Measurements from ENCODE around the gene CLSTN2. TPM values are rescaled to one million over a fixed set of nuclear protein-coding genes. Genes with fewer than 3 reads are reported as not detected.

The CLSTN2 gene
- total RNA-seq, 1 donor from 2014 or later: 80.9 TPM

DNA sequence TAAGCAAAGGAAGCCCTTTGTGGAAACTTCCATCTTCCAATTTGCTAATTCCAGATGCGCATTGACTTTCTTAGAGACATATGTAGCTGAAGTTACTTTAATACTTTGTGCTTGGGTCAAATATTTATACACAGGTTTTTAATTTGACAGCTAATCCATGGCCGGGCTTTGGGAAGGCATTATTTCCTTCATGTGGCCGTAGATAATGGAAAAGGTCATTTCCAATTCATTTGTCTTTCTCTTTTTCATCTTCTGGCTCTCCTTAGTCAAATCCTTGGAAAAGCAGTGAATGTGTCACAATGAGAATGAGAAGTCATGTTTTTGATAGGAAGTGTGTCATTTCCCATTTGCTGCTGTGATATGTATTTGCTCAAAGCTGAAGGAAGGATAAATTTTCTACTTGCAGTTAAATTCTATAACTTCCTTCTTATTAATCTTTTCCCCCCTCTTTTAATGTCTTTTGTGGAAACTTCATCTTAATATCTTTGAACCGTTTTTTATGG, 323.3 kb downstream of the CLSTN2 start:
- Mint-ChIP-seq H3K27me3 (ENCODE audit: low read depth, unreplicated experiment) (no peaks in the 10 kb centered on the region), H3K4me1 (ENCODE audit: low read depth, unreplicated experiment) (peaks cover 5% of the 10 kb centered on the region), H3K4me3 (ENCODE audit: unreplicated experiment) (no peak overlapping the region), H3K36me3 (ENCODE audit: low read depth, unreplicated experiment) (no peaks in the 10 kb centered on the region), H3K9me3 (ENCODE audit: unreplicated experiment) (no peaks in the 10 kb centered on the region), H3K27ac (ENCODE audit: unreplicated experiment) (no peak overlapping the region)
- H3K9me3 ChIP-seq (ENCODE audit: insufficient read depth, low read depth, low read length): no peaks in the 10 kb centered on the region
- H3K27ac ChIP-seq (ENCODE audit: low read depth, low read length): no peak overlapping the region
- no peak overlapping the region for H3K9ac ChIP-seq (ENCODE audit: low read length)
- TF ChIP-seq, protein P1, sequence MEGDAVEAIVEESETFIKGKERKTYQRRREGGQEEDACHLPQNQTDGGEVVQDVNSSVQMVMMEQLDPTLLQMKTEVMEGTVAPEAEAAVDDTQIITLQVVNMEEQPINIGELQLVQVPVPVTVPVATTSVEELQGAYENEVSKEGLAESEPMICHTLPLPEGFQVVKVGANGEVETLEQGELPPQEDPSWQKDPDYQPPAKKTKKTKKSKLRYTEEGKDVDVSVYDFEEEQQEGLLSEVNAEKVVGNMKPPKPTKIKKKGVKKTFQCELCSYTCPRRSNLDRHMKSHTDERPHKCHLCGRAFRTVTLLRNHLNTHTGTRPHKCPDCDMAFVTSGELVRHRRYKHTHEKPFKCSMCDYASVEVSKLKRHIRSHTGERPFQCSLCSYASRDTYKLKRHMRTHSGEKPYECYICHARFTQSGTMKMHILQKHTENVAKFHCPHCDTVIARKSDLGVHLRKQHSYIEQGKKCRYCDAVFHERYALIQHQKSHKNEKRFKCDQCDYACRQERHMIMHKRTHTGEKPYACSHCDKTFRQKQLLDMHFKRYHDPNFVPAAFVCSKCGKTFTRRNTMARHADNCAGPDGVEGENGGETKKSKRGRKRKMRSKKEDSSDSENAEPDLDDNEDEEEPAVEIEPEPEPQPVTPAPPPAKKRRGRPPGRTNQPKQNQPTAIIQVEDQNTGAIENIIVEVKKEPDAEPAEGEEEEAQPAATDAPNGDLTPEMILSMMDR (IDR thresholded peaks at IDR 0.05; ENCODE audit: insufficient read depth, low read depth, low read length): no peak
- no peak for TF ChIP-seq EZH2 (IDR thresholded peaks at IDR 0.05; ENCODE audit: insufficient read depth, low read length)
- H2AFZ ChIP-seq (ENCODE audit: low read depth, low read length): no peak overlapping the region
- no peaks in the 10 kb centered on the region for H3K27me3 ChIP-seq (ENCODE audit: insufficient read depth, low read length)
- H3K79me2 ChIP-seq (ENCODE audit: insufficient read depth, low read length): no peaks in the 10 kb centered on the region
- H3K36me3 ChIP-seq (ENCODE audit: insufficient read depth, low read length): no peaks in the 10 kb centered on the region
- no peaks in the 10 kb centered on the region for H3K4me1 ChIP-seq (ENCODE audit: insufficient read depth, low read length)
- DNase-seq (ENCODE audit: low read depth): no peak
- FAIRE-seq: no peak
- H3K4me3 ChIP-seq (ENCODE audit: insufficient read depth, low read depth, low read length): no peak overlapping the region
- peak overlapping the region; percentile 27 for H3K4me2 ChIP-seq (ENCODE audit: low read length)
- no peaks in the 10 kb centered on the region for H4K20me1 ChIP-seq (ENCODE audit: insufficient read depth, low read length)

DNA sequence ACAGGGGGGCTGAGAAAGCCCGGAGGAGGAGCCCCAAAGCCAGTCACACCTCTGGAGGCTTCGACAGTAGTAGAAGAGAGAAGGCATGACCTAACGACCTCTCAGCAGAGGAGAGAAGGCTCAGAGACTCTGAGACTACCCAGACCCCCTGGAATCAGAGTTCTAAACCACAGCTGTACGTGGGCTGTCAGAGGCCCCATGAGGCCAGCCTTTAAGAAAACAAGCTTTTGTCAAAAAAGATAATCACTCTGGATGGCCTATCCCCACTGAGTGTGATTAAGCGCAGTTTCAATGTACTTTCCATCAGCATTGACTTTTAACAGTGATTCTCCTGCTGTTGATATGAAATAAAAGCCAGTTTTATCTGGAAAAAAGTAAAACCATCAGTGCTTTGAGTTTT, 330.3 kb downstream of the CLSTN2 start:
- H4K20me1 ChIP-seq (ENCODE audit: insufficient read depth, low read length): no peaks in the 10 kb centered on the region

DNA sequence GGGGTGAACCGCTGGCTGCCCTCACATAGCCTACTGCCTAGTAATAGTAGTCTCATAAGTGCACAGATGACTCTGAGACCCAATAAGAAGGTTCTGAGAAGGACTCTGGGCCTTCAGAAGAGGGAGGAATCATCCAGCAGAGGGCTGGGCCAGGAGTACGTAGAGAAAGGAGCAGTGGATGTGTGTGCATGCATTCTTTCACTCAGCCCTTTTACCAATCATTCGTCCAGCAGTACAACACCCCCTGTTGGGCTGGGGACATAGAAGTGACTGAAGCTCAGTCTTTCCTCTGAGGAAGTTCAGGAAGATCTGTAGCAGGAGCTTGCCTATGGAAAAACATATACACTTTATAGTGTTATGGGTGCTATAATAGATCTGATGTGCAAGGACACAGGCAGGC, 333.1 kb downstream of the CLSTN2 start:
- Mint-ChIP-seq H3K9me3 (ENCODE audit: unreplicated experiment) (peaks cover 2% of the 10 kb centered on the region), H3K4me1 (ENCODE audit: low read depth, unreplicated experiment) (peaks cover 14% of the 10 kb centered on the region), H3K27me3 (ENCODE audit: low read depth, unreplicated experiment) (peaks cover 3% of the 10 kb centered on the region), H3K36me3 (ENCODE audit: low read depth, unreplicated experiment) (peaks cover 5% of the 10 kb centered on the region), H3K4me3 (ENCODE audit: unreplicated experiment) (no peak overlapping the region), H3K27ac (ENCODE audit: unreplicated experiment) (no peak overlapping the region)
- H3K27ac ChIP-seq (ENCODE audit: low read depth, low read length): no peak overlapping the region
- no peaks in the 10 kb centered on the region for H3K79me2 ChIP-seq (ENCODE audit: insufficient read depth, low read length)
- no peak overlapping the region for H3K4me3 ChIP-seq (ENCODE audit: insufficient read depth, low read depth, low read length)
- H4K20me1 ChIP-seq (ENCODE audit: insufficient read depth, low read length): no peaks in the 10 kb centered on the region
- H3K4me2 ChIP-seq (ENCODE audit: low read length): no peak overlapping the region
- H3K36me3 ChIP-seq (ENCODE audit: insufficient read depth, low read length): no peaks in the 10 kb centered on the region
- H3K9ac ChIP-seq (ENCODE audit: low read length): no peak overlapping the region
- no peaks in the 10 kb centered on the region for H3K9me3 ChIP-seq (ENCODE audit: insufficient read depth, low read depth, low read length)
- H2AFZ ChIP-seq (ENCODE audit: low read depth, low read length): no peak overlapping the region
- no peak for DNase-seq (ENCODE audit: low read depth)
- no peaks in the 10 kb centered on the region for H3K27me3 ChIP-seq (ENCODE audit: insufficient read depth, low read length)
- no peaks in the 10 kb centered on the region for H3K4me1 ChIP-seq (ENCODE audit: insufficient read depth, low read length)
- TF ChIP-seq, protein P1 (IDR thresholded peaks at IDR 0.05; ENCODE audit: insufficient read depth, low read depth, low read length): no peak
- no peak for TF ChIP-seq EZH2 (IDR thresholded peaks at IDR 0.05; ENCODE audit: insufficient read depth, low read length)
- FAIRE-seq: no peak

More for the DNA sequence above, 330.3 kb downstream of the CLSTN2 start:
- no peaks in the 10 kb centered on the region for H3K27me3 ChIP-seq (ENCODE audit: insufficient read depth, low read length)
- H3K9me3 ChIP-seq (ENCODE audit: insufficient read depth, low read depth, low read length): no peaks in the 10 kb centered on the region
- TF ChIP-seq EZH2 (IDR thresholded peaks at IDR 0.05; ENCODE audit: insufficient read depth, low read length): no peak
- TF ChIP-seq, protein P1 (IDR thresholded peaks at IDR 0.05; ENCODE audit: insufficient read depth, low read depth, low read length): no peak
- H3K4me2 ChIP-seq (ENCODE audit: low read length): no peak overlapping the region
- FAIRE-seq (no peak), DNase-seq (ENCODE audit: low read depth) (no peak)
- H3K27ac ChIP-seq (ENCODE audit: low read depth, low read length): no peak overlapping the region
- H3K4me1 ChIP-seq (ENCODE audit: insufficient read depth, low read length): no peaks in the 10 kb centered on the region
- no peak overlapping the region for H3K4me3 ChIP-seq (ENCODE audit: insufficient read depth, low read depth, low read length)
- Mint-ChIP-seq H3K27me3 (ENCODE audit: low read depth, unreplicated experiment) (peaks cover under 1% of the 10 kb centered on the region), H3K27ac (ENCODE audit: unreplicated experiment) (no peak overlapping the region), H3K4me1 (ENCODE audit: low read depth, unreplicated experiment) (peaks cover 14% of the 10 kb centered on the region), H3K36me3 (ENCODE audit: low read depth, unreplicated experiment) (peaks cover under 1% of the 10 kb centered on the region), H3K9me3 (ENCODE audit: unreplicated experiment) (peaks cover 2% of the 10 kb centered on the region), H3K4me3 (ENCODE audit: unreplicated experiment) (no peak overlapping the region)
- H2AFZ ChIP-seq (ENCODE audit: low read depth, low read length): no peak overlapping the region
- no peak overlapping the region for H3K9ac ChIP-seq (ENCODE audit: low read length)
- no peaks in the 10 kb centered on the region for H3K36me3 ChIP-seq (ENCODE audit: insufficient read depth, low read length)
- no peaks in the 10 kb centered on the region for H3K79me2 ChIP-seq (ENCODE audit: insufficient read depth, low read length)
